Panc1 (cell line): ENCODE measurements around the gene ENTPD1.

ENCODE experiments used
- CTCF ChIP-seq: fragments of 450-650 bp; IDR thresholded peaks from 2 replicates; pipeline ENCODE4 v1.5.1; 2017; ENCODE audit warnings: mild to moderate bottlenecking
- POLR2AphosphoS5 ChIP-seq: IDR thresholded peaks from 2 replicates; pipeline ENCODE4 v1.6.1; 2012; ENCODE audit warnings: mild to moderate bottlenecking, low read depth, low read length, moderate library complexity
- SIN3A ChIP-seq: IDR thresholded peaks from 2 replicates; pipeline ENCODE4 v1.6.1; 2012; ENCODE audit warnings: low read depth, mild to moderate bottlenecking, low read length, moderate library complexity, borderline replicate concordance; ENCODE audit not compliant: insufficient read depth
- TCF7L2 ChIP-seq: IDR thresholded peaks from 2 replicates; pipeline ENCODE4 v1.6.1; 2011; ENCODE audit warnings: mild to moderate bottlenecking, low read depth, low read length, inconsistent platforms

GRCh38 chr10:95907456-95908253 lies 151.7 kb downstream of the ENTPD1 start, which contains the start of gene CC2D2B:
- TF ChIP-seq CTCF (peak; percentile 58), POLR2AphosphoS5 (peak; percentile 82), TCF7L2 (no peak; the same call in 1 of the 2 replicates), SIN3A (peak; percentile 54; the same call in 1 of the 2 replicates)
